ENCODE measurements around the gene HMGXB3.

HMGXB3 gene

DNA sequence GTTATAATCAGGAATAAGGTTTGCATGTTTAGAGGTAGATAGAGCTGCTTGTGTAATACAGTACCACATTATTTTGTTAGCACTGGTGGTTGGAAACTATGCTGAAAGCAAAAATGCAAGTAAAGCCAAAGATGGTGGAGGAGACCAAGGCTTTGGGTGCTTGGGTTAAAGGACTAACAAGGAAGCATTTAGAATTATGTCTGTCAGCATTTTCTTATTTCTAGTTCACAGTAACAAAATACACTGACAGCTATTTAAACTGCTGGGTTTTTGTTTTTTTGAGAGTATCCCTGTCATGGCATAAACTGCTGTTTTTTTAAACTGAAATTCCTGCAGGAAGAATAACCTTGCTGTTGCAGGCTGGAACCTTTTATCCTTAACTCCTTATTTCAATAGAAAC lies 6.5 kb downstream of the HMGXB3 start:
- TF ChIP-seq, protein P1, sequence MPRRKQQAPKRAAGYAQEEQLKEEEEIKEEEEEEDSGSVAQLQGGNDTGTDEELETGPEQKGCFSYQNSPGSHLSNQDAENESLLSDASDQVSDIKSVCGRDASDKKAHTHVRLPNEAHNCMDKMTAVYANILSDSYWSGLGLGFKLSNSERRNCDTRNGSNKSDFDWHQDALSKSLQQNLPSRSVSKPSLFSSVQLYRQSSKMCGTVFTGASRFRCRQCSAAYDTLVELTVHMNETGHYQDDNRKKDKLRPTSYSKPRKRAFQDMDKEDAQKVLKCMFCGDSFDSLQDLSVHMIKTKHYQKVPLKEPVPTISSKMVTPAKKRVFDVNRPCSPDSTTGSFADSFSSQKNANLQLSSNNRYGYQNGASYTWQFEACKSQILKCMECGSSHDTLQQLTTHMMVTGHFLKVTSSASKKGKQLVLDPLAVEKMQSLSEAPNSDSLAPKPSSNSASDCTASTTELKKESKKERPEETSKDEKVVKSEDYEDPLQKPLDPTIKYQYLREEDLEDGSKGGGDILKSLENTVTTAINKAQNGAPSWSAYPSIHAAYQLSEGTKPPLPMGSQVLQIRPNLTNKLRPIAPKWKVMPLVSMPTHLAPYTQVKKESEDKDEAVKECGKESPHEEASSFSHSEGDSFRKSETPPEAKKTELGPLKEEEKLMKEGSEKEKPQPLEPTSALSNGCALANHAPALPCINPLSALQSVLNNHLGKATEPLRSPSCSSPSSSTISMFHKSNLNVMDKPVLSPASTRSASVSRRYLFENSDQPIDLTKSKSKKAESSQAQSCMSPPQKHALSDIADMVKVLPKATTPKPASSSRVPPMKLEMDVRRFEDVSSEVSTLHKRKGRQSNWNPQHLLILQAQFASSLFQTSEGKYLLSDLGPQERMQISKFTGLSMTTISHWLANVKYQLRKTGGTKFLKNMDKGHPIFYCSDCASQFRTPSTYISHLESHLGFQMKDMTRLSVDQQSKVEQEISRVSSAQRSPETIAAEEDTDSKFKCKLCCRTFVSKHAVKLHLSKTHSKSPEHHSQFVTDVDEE (CRISPR knock-in tag; IDR thresholded peaks at IDR 0.05): no peak
- TF ChIP-seq OSR1 (CRISPR knock-in tag; IDR thresholded peaks at IDR 0.05) (no peak), PPARA (CRISPR knock-in tag; IDR thresholded peaks at IDR 0.05; ENCODE audit: borderline replicate concordance) (no peak), ISL1 (CRISPR knock-in tag; IDR thresholded peaks at IDR 0.05) (no peak), ARNTL (CRISPR knock-in tag; IDR thresholded peaks at IDR 0.05; ENCODE audit: borderline replicate concordance, low read depth) (no peak), ESRRG (CRISPR knock-in tag; IDR thresholded peaks at IDR 0.05) (no peak), ZNF8 (CRISPR knock-in tag; IDR thresholded peaks at IDR 0.05) (no peak), BACH2 (CRISPR knock-in tag; IDR thresholded peaks at IDR 0.05; ENCODE audit: borderline replicate concordance) (no peak), SNAI2 (CRISPR knock-in tag; IDR thresholded peaks at IDR 0.05) (no peak), ZFP30 (CRISPR knock-in tag; IDR thresholded peaks at IDR 0.05) (no peak), TOX (CRISPR knock-in tag; IDR thresholded peaks at IDR 0.05; ENCODE audit: borderline replicate concordance) (no peak), RARB (CRISPR knock-in tag; IDR thresholded peaks at IDR 0.05) (no peak), ZNF565 (CRISPR knock-in tag; conservative IDR thresholded peaks at IDR 0.05; ENCODE audit: low read depth) (no peak), GLIS3 (CRISPR knock-in tag; IDR thresholded peaks at IDR 0.05) (no peak)
- TF ChIP-seq, protein P2, sequence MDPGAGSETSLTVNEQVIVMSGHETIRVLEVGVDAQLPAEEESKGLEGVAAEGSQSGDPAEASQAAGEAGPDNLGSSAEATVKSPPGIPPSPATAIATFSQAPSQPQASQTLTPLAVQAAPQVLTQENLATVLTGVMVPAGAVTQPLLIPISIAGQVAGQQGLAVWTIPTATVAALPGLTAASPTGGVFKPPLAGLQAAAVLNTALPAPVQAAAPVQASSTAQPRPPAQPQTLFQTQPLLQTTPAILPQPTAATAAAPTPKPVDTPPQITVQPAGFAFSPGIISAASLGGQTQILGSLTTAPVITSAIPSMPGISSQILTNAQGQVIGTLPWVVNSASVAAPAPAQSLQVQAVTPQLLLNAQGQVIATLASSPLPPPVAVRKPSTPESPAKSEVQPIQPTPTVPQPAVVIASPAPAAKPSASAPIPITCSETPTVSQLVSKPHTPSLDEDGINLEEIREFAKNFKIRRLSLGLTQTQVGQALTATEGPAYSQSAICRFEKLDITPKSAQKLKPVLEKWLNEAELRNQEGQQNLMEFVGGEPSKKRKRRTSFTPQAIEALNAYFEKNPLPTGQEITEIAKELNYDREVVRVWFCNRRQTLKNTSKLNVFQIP (CRISPR knock-in tag; IDR thresholded peaks at IDR 0.05; ENCODE audit: borderline replicate concordance, low read depth): no peak
- TF ChIP-seq, protein P3, sequence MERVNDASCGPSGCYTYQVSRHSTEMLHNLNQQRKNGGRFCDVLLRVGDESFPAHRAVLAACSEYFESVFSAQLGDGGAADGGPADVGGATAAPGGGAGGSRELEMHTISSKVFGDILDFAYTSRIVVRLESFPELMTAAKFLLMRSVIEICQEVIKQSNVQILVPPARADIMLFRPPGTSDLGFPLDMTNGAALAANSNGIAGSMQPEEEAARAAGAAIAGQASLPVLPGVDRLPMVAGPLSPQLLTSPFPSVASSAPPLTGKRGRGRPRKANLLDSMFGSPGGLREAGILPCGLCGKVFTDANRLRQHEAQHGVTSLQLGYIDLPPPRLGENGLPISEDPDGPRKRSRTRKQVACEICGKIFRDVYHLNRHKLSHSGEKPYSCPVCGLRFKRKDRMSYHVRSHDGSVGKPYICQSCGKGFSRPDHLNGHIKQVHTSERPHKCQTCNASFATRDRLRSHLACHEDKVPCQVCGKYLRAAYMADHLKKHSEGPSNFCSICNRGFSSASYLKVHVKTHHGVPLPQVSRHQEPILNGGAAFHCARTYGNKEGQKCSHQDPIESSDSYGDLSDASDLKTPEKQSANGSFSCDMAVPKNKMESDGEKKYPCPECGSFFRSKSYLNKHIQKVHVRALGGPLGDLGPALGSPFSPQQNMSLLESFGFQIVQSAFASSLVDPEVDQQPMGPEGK (CRISPR knock-in tag; IDR thresholded peaks at IDR 0.05; ENCODE audit: borderline replicate concordance): no peak
- no peak for ATAC-seq

DNA sequence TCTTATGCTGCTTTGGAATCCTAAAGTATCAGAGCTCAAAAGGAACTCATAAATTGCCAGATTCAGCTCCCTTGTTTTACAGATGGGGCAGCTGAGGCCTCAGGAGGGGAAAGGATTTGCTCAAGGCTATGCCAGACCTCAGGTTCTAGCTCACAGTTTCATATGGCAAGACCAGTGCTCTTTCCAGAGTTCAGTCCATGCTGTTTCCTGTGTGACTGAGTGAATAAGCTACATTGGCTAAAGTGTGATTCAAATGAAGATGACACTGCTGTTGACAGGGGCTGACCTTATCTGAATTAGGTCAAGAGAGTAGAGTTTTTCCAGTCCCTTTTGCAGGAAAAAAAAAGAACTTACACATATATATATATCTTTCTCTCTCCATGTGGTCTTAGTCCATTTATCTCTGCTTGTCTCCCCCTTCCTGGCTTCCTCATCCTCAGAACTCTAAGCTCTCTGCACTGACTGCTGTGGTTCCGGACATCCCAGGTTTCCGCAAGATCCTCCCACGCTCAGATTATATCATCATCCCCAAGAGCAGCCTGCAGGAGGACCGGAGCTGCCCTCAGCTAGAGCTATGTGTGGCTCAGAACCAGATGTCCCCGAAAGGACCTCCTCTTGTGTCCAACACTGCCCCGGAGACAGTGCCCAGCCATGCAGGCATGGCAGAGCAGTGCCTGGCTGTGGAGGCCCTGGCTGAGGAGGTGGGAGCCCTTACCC lies 9.3 kb downstream of the HMGXB3 start:
- ATAC-seq: no peak
- TF ChIP-seq, protein P4, sequence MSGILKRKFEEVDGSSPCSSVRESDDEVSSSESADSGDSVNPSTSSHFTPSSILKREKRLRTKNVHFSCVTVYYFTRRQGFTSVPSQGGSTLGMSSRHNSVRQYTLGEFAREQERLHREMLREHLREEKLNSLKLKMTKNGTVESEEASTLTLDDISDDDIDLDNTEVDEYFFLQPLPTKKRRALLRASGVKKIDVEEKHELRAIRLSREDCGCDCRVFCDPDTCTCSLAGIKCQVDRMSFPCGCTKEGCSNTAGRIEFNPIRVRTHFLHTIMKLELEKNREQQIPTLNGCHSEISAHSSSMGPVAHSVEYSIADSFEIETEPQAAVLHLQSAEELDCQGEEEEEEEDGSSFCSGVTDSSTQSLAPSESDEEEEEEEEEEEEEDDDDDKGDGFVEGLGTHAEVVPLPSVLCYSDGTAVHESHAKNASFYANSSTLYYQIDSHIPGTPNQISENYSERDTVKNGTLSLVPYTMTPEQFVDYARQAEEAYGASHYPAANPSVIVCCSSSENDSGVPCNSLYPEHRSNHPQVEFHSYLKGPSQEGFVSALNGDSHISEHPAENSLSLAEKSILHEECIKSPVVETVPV (CRISPR knock-in tag; IDR thresholded peaks at IDR 0.05): no peak
- TF ChIP-seq, protein P1 (CRISPR knock-in tag; IDR thresholded peaks at IDR 0.05): no peak
- TF ChIP-seq, protein P5, sequence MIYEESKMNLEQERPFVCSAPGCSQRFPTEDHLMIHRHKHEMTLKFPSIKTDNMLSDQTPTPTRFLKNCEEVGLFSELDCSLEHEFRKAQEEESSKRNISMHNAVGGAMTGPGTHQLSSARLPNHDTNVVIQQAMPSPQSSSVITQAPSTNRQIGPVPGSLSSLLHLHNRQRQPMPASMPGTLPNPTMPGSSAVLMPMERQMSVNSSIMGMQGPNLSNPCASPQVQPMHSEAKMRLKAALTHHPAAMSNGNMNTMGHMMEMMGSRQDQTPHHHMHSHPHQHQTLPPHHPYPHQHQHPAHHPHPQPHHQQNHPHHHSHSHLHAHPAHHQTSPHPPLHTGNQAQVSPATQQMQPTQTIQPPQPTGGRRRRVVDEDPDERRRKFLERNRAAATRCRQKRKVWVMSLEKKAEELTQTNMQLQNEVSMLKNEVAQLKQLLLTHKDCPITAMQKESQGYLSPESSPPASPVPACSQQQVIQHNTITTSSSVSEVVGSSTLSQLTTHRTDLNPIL (CRISPR knock-in tag; IDR thresholded peaks at IDR 0.05; ENCODE audit: low read depth): no peak
- TF ChIP-seq ESRRG (CRISPR knock-in tag; IDR thresholded peaks at IDR 0.05): no peak
- TF ChIP-seq SNAI2 (CRISPR knock-in tag; IDR thresholded peaks at IDR 0.05): no peak
- TF ChIP-seq ZFP30 (CRISPR knock-in tag; IDR thresholded peaks at IDR 0.05): no peak
- no peak for TF ChIP-seq OSR1 (CRISPR knock-in tag; IDR thresholded peaks at IDR 0.05)
- TF ChIP-seq PPARA (CRISPR knock-in tag; IDR thresholded peaks at IDR 0.05; ENCODE audit: borderline replicate concordance): no peak
- no peak for TF ChIP-seq ISL1 (CRISPR knock-in tag; IDR thresholded peaks at IDR 0.05)
- no peak for TF ChIP-seq GLIS3 (CRISPR knock-in tag; IDR thresholded peaks at IDR 0.05)
- no peak for TF ChIP-seq ZNF565 (CRISPR knock-in tag; conservative IDR thresholded peaks at IDR 0.05; ENCODE audit: low read depth)
- no peak for TF ChIP-seq RARB (CRISPR knock-in tag; IDR thresholded peaks at IDR 0.05)
- TF ChIP-seq ZFP3 (CRISPR knock-in tag; IDR thresholded peaks at IDR 0.05): no peak
- TF ChIP-seq ARNTL (CRISPR knock-in tag; IDR thresholded peaks at IDR 0.05; ENCODE audit: borderline replicate concordance, low read depth): no peak
- no peak for TF ChIP-seq ZNF8 (CRISPR knock-in tag; IDR thresholded peaks at IDR 0.05)
- TF ChIP-seq, protein P3 (CRISPR knock-in tag; IDR thresholded peaks at IDR 0.05; ENCODE audit: borderline replicate concordance): no peak
- no peak for TF ChIP-seq TCF4 (CRISPR knock-in tag; IDR thresholded peaks at IDR 0.05; ENCODE audit: borderline replicate concordance)
- no peak for TF ChIP-seq BACH2 (CRISPR knock-in tag; IDR thresholded peaks at IDR 0.05; ENCODE audit: borderline replicate concordance)
- TF ChIP-seq, protein P2 (CRISPR knock-in tag; IDR thresholded peaks at IDR 0.05; ENCODE audit: borderline replicate concordance, low read depth): no peak
